CD4-positive, alpha-beta T cell treated with Interleukin-17A for 1 hour (primary cell): ENCODE measurements around the gene PAPPA2.
"Not testable (repeated sequence)": the region's sequence is repeated elsewhere in the genome, so short reads cannot be mapped to it uniquely, and the experiment has no call there.

Source experiments
- DNase-seq: peaks from one replicate; pipeline ENCODE4 v3.0.0-alpha.2; 2020

Gene PAPPA2

DNA sequence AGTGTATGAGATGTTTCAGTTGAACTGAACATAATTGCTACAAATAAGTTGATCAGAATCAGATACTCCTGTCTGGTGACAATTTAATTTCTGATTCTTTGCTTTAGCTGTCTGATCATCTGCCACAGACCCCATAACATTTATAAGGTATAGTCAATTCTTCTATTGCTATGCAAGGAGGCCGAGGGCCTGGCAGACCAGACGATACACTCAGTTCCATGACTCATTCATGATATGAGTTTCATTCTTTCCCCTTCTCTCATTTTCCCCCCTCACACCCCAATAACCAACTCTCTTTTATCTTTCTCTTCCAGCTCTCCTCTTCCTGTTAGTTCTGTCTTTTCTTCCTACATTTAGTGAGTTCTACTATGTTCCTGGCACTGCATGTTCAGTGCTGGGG, 236.8 kb downstream of the PAPPA2 start:
- DNase-seq: no peak

DNA sequence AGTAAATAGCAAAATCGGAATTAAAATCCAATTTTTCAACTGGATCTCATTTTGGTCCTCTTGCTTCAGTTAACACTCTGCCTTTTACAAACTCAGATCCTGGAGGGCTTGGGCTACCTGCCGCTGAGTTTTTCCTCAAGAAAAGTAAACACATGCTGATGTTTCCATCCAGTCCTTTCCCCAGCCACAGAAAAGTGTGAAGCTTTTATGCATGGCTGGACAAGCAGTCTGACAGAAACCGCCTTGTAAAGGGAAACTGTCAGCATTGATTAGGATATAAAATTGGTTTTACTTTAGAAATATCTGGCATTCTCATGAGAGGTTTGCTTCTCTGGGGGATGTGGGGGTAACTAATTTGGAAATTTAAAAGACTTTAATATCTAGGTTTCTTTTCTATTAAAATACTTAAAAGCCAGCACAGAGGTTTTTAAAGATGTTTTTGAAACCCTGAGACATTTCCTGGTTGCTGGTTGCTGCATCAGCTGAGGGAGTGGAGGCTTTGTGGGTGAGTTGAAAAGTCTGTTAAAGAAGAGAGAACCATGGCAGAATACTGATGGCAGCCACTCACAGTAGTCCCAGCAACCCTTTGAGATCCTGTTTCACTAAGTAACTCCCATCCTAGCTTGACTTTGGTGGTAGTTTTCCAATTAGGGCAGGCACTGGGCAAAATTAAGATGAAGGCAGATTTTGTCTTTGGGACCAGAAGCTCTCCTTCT, 238.3 kb downstream of the PAPPA2 start:
- DNase-seq: no peak

DNA sequence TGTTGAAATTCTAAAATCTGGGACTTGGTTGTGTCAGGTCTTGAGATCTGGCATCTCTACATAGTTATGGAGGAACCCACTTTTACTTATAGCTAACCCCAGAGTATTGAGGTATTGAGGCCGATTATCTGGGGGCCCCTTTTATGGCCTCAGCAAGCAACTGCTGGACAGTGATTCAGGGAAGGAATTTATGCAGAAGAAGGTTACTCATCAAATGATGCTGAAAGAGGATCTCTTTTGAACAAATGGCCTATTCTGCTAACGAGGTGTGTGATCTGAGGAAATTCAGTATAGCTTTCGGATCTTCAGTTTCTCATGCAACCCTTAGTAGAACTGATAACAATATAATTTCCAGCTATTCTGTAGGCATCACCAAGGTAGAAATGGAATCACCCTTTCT, 239.9 kb downstream of the PAPPA2 start:
- no peak for DNase-seq

DNA sequence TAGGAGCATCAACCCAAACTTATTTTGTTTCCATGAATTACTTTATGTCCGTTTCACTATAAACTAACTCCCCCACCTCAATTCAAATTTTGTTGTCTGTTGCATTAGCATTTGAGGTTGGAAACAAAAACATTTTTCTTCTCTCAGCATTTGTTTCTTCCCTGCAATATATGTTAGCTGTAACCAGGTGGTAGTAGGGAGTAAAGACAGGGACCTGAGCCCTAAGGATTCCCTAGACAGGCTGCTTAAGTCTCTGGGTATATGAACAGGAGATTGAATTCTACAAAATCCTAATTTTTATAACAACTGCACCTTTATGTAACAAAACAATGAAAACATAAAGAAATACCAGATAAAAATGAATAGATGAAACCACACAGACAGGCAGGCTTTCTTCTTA, 242.6 kb downstream of the PAPPA2 start:
- no peak for DNase-seq

DNA sequence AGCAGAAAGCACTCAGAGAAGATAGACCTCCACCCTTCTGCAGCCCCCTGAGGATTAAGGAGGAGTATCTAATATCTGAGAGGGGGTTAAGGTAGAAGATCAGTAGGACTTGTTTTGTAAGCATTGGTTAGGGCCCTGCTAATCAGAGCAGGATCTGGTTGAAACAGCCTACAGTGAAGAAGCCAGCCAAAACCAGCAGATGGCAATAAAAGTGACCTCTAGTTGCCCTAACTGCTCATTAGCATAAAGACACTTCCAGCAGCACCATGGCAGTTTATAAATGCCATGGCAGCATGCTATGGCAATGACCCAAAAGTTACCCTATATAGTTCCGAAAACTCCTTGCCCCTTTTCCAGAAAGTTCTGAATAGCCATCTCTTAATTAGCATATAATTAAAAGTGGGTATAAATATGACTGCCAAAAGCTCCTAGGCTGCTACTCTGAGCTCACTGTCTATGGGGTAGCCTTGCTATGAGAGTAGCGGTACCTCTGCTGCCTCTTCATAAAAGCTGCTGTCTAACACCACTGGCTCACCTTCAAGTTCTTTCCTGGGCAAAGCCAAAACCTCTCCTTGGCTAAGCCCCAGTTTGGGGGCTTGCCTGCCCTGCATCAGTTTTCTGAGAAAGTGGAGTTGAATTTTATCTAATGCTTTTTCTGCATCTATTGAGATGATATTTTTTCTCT, 254.2 kb downstream of the PAPPA2 start:
- no peak for DNase-seq

DNA sequence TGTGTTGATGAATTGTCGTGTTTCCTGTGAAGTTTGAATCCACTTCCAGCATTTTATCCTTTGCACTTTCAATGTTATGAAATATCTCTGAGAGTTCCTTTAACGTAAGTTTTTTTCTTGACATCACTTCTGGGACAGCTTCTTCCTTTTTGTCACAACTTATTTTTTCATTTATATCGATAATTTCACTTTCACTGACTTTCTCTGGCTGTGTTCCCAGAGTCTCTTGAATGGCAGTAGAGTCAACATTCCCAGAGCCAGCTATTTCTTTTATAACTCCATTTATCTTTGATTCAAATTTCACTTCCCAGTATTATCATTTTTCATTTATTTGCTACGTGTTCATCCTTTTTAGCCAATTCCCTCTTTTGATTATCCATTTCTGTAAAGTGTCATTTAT, 256.5 kb downstream of the PAPPA2 start:
- DNase-seq: no peak

DNA sequence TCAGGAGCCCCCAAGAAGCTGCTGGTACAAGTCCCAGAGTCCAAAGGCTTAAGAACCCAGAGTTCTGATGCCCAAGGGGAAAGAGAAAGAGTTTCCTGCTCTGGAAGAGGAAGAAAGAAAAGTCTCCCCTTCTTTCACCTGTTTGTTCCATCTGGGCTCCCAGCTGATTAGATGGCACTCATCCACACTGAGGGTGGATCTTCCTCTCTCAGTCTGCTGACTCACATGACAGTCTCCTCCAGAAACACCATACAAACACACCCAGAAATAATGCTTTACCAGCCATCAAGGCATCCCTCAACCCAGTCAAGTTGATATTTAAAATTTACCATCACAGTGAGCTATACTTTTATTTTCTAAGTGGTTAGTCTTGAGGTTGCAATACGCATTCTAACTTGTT, 257.9 kb downstream of the PAPPA2 start:
- no peak for DNase-seq

DNA sequence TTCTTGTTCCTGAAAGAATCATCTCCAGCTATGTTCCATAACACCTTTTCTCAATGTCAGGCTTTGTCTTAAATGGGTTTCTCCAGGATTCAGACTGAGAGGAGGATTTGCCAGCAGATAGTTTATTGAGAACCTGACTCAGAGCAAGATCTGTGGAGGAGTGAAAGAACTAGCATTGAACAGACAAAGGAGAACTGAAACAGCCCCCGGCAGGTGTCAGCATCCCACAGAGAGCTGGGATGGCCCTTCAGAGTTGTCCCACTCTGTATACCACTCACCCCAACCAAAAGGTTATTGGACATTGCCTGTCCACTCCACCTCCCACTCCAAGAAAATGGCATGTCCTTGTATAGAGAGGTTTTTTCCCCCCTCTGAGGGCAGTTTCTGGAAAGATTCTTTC, 270.7 kb downstream of the PAPPA2 start:
- no peak for DNase-seq

DNA sequence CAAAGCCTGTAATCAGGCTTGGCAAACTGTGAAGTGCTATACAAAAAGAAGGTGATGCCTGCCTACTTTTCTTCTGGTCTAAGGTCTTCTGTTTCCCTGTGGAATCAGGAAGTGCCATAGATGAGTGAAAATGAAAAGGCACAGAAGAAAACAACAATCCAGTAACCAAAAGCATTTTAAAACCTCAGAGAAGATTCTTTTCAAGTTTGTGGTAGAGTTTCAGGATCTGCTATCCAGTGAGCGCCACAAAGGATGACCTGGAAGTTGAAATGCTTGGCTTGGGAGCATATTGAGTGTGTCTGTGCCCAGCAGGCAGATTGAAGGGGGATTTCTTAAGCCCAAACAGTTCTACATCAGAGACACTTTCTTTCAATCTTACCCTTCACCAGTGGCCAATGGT, 272.2 kb downstream of the PAPPA2 start:
- DNase-seq: no peak

DNA sequence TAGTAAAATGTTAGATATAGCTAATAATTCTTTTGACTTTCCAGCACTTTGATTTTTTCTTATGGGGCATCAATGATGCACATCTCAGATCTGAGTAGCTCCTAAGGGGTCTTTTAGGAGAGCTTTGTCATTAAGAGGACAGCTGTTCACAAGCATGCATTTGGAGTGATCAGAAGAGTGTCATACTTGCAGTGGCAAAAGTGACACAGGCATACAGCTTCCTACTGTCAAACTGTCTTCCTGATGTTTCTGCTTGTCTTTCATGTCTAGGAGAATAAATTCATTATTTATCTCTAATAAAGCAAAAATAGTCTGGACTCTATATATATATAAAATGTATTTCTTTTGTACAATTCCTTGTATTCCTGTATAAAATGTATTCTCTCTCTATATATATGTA, 273.0 kb downstream of the PAPPA2 start:
- no peak for DNase-seq

DNA sequence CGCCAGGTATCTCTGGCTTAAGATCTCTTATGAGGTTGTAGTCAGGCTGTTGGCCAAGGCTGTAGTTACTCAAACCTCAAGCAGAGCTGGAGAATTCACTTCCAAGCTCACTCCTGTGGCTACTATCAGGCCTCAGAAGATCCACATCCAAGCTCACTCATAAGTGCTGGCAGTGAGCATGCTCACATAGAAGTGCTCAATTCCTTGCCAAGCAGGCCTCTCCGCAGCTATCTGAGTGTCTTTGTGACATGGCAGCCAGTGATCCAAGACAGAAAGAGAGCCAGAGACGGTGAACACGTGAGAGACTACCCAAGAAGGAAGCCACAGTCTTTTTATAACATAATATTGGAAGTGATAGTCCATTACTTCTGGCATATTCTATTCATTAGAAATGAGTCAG, 278.2 kb downstream of the PAPPA2 start:
- DNase-seq: no peak

DNA sequence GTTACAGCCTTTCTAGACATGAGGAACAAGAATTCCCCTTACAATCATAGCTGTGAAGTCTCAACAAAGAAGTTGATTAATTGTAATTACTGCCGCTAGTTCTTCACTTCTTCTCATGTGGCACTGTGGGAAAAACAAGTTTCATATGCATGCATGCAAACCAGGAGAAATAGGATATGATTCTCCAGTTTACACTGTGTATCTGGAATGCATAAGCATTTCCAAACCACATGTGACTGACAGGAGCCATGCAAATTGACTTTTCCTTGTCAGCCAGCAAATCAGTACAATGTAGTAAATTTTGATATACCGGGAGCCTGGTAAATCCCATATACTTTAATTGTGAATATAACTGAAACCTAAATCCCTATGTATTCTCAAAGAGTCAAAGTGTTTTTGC, 279.3 kb downstream of the PAPPA2 start:
- DNase-seq: no peak

DNA sequence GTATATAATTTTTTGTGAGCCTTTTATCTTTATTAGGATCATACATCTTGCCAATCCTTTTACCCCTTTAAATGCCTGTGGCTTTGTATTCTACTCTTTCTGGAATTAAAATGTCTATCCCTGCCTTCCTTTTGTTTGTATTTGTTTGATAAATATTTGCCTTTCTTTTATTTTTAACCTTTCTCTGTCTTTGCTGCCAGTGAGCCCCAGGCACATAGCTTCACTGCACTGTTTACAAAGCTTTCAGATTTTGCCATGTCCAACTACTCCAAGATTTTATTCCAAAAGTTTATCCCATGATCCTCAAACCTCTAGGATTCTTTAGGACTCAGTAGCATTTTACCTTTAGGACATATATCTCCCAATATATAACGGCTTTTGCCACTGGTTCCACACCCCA, 281.2 kb downstream of the PAPPA2 start:
- DNase-seq: no peak

DNA sequence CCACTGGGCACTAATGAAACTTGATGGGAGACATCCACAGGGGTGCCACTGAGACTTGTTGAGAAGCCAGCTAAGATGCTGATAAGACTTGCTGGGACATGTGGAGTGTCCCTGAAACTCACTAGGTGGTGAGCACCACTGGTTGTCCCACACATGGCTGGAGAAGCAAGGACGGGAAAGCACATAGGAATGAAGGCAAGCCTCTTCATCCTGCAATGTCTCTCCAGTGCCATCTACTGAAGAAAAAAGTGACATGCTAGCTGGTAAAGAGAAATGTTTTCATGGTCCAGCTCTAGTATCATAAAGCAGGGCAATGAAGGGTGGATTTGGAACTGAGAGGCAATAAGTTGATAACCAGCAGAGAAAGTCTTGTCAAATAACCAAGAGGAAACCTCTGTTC, 283.0 kb downstream of the PAPPA2 start:
- DNase-seq: no peak

DNA sequence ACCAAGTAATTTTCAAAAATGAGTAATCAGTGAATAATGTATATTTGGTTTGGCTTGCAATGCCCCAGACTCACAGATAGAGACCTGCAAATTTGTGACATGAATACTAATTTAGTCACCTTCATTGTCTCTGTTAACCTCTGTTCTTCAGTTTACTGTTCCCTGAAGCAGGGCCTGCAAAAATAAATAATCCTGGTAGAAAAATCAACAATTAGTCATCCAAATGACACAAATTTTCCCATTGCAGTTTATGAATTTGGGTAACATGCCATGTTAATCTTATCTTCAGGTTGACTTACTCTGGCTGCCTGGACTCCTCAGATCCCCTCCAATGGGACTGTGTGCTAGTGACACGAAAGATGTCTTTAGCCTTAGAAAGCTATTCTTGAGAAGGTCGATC, 289.5 kb downstream of the PAPPA2 start:
- DNase-seq: no peak

DNA sequence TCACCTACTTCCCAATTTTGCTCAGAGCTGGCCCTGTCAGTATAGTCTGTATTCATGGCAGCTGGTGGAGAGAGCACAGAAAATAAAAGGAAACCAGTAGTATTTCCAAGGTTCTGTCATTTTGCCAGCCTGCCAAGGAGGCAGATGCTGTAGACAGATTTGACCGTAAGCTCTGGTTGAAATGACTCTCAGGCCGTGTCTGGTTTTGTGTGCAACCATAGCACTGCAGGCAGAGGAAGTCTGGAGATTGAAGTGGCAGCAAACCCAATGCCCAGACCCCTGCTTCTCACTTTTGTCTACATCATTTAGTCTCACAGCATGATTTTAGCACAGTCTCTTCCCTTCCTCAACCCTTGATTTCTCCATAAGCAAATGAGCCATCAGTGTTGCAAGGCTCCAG, 291.7 kb downstream of the PAPPA2 start:
- no peak for DNase-seq

DNA sequence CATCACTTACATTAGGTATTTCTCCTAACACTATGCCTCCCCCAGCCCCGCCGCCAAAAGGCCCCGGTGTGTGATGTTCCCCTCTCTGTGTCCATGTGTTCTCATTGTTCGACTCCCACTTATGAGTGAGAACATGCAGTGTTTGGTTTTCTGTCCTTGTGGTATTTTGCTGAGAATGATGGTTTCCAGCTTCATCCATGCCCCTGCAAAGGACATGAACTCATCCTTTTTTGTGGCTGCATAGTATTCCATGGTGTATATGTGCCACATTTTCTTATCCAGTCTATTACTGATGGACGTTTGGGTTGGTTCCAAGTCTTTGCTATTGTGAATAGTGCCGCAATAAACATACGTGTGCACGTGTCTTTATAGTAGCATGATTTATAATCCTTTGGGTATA, 293.8 kb downstream of the PAPPA2 start:
- not testable (repeated sequence) for DNase-seq

DNA sequence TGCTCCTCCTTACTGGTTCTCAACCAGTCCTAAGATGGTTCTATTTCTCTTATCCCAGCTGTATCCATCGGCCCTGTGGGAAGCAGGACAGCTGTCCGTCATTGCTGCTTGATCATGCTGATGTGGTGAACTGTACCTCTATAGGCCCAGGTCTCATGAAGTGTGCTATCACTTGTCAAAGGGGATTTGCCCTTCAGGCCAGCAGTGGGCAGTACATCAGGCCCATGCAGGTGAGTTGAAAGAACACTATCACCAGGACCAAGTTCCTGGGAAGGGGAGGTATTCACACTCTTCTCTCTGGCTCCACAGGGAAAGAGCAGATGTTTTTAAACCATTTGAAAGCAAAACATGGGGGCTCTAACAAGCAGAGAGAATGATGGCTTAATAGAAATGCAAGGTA, 302.6 kb downstream of the PAPPA2 start:
- no peak for DNase-seq

DNA sequence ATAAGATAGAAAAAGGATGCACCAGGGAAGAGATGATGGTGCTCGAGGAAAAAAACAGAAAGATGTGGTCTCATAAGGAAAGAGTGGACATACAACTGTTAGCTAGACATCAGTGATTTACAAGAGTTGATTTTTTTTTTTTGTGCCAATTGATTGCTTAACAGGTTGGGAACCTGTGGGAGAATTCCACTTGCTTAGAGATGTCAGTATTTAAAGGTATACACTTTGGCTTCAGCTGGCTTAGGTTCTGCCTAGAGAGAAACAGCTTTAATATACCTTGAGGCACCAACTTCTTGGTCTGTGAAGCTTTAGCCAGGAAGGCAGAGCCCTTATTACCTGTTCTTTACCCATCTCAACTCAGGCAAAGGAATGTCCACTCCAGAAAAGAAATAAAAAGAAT, 303.8 kb downstream of the PAPPA2 start:
- DNase-seq: no peak

DNA sequence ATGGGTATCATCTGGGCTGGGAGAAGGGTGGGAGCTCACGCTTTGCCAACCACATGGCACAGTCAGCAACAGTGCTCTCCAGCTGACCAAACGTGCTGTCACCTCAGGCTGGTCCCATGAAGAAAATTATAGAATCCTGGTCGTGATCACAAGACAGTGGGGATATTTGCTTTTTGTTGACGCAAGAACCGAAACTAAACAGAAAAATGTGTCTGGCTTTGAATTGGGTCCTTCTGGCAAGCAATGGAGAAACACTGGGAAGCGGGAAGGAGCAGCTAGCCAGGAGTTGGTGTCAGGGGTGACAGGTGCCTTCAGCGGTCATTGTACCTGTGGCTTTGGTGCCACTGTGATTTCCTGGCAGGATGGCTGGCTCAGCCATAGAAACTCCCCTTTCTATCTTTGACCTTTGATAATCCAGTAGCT, 304.8 kb downstream of the PAPPA2 start:
- no peak for DNase-seq

DNA sequence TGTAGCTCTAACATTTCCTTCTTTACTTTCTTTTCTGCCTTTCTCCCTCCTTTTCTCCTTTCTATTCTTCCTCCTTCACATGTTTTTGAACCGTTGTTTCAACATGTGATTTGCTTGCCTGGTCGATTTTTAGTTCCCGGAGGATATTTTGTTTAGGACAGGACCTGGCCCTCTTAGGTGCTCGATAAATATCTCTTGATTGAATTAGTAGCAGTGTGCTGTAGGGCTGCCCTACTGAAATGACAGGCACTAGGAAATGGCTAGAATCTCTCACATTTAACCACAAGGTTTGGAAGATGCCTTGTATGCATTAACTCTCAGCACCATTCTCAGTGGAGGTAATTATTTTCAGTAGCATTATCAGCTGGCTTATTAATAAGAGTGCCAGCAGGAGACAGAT, 305.6 kb downstream of the PAPPA2 start:
- no peak for DNase-seq

DNA sequence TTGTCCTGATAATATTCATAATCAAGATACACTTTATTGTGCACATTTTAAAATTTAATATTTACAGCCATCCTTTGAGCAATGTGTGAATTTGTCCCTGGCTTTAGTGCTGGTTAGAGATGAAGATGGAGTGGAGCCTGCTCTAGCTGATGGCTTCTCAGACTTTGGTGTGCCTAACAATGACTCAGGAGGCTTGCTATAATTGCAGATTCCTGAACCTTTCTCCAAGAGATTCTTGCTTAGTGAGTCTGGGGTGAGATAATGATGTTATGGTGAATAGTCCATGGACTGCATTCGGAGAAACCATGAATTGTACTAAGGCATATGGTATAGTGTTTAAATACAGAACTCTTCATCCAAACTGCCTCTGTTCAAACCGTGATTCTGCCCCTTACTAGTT, 307.1 kb downstream of the PAPPA2 start:
- DNase-seq: no peak

DNA sequence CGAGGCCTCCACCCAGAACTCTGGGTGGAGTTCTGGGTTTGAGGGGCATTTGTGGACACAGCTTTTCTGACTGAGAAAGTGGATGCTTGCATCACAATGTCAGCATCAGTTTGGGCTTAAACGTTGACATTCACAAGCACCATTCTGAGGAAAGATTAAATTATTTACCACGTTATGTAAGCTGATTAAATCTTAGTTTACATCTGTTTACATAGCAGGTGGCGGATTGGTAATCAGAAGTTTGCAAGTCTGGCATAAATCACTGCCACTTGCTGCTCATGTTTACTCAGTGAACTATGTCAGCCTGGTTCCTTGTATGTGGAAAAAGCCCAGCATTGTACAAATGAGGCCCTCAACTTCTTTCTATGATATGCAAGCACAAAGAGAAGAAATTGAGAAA, 310.1 kb downstream of the PAPPA2 start:
- no peak for DNase-seq

DNA sequence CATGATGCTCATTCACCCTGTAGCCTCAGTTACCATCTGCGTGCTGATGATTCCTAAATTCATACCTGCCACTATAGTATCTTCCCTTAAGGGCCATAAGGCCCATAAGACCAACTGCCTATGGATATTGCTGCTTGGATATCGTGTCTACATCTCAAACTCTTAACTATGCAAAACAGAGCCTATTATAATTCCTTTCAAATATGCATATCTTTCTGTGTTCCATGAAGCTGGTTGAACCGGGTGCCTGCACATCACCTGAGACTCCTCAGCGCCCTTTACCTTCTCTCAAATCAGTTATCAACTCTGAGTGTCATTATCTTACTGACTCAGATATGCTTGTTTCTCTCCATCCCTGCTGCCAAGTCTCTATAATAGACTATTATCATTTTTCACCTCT, 311.2 kb downstream of the PAPPA2 start:
- no peak for DNase-seq

DNA sequence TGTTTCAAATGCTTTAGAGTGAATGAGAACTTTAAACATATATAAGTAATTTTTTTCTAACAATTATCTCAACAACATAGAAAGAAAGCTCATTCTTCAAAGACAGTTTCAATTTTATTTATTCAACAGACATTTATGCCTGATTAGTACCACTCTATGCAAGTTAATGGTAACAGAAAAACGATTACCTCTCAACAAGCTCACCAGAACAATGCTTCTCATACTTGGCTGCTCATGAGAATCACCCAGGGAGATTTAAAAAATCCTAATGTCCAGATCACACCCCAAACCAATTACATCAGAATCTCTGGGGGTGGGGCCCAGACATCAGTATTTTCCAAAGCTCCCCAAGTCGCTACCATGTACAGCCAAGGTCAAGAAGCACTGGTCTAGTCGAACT, 312.4 kb downstream of the PAPPA2 start:
- no peak for DNase-seq
